WTC11 (cell line): ENCODE measurements around the gene MBLAC2. TPM values are rescaled to one million over a fixed set of nuclear protein-coding genes. Genes with fewer than 3 reads are reported as not detected.

Experiments
- ATF2 ChIP-seq: sonication (generic); formaldehyde crosslinking; IDR thresholded peaks from 2 replicates; pipeline ENCODE4 v1.8.1; 2022; ENCODE audit warnings: low read depth, missing genetic modification reagents, borderline replicate concordance
- E2F4 ChIP-seq: sonication (generic); formaldehyde crosslinking; IDR thresholded peaks from 2 replicates; pipeline ENCODE4 v1.8.1; 2022; ENCODE audit warnings: low read depth, mild to moderate bottlenecking, moderate library complexity, missing genetic modification reagents, borderline replicate concordance
- ELF4 ChIP-seq: sonication (generic); formaldehyde crosslinking; IDR thresholded peaks from 2 replicates; pipeline ENCODE4 v1.8.1; 2022; ENCODE audit warnings: low read depth, mild to moderate bottlenecking, moderate library complexity, missing genetic modification reagents
- FOXJ3 ChIP-seq: sonication (generic); formaldehyde crosslinking; IDR thresholded peaks from 2 replicates; pipeline ENCODE4 v1.9.0; 2021; ENCODE audit warnings: missing genetic modification reagents, mild to moderate bottlenecking, borderline replicate concordance
- FOXK1 ChIP-seq: sonication (generic); formaldehyde crosslinking; IDR thresholded peaks from 2 replicates; pipeline ENCODE4 v1.8.0; 2022; ENCODE audit warnings: mild to moderate bottlenecking, moderate library complexity, missing genetic modification reagents
- GRHL2 ChIP-seq: fragments of 250-450 bp; sonication (Bioruptor Pico); IDR thresholded peaks from 2 replicates; pipeline ENCODE4 v1.8.0; 2022; ENCODE audit warnings: mild to moderate bottlenecking, moderate library complexity; ENCODE audit not compliant: insufficient replicate concordance, severe bottlenecking
- GTF2I ChIP-seq: fragments of 250-450 bp; sonication (Bioruptor Pico); conservative IDR thresholded peaks from 2 replicates; pipeline ENCODE4 v1.4.0; 2021; ENCODE audit warnings: mild to moderate bottlenecking
- IRF2 ChIP-seq: sonication (generic); formaldehyde crosslinking; IDR thresholded peaks from 2 replicates; pipeline ENCODE4 v1.8.0; 2022; ENCODE audit warnings: low read depth, missing genetic modification reagents, borderline replicate concordance
- MAX ChIP-seq: sonication (generic); formaldehyde crosslinking; IDR thresholded peaks from 2 replicates; pipeline ENCODE4 v1.8.0; 2022; ENCODE audit warnings: mild to moderate bottlenecking, missing genetic modification reagents
- MYBL2 ChIP-seq: sonication (generic); formaldehyde crosslinking; IDR thresholded peaks from 2 replicates; pipeline ENCODE4 v1.8.1; 2023; ENCODE audit warnings: mild to moderate bottlenecking, moderate library complexity, missing genetic modification reagents
- OVOL2 ChIP-seq: fragments of 250-450 bp; sonication (Bioruptor Pico); IDR thresholded peaks from 2 replicates; pipeline ENCODE4 v1.9.0; 2021; ENCODE audit warnings: mild to moderate bottlenecking, borderline replicate concordance
- RORB ChIP-seq: fragments of 250-450 bp; sonication (Bioruptor Pico); IDR thresholded peaks from 2 replicates; pipeline ENCODE4 v1.9.0; 2021; ENCODE audit warnings: mild to moderate bottlenecking
- SMAD4 ChIP-seq: sonication (generic); formaldehyde crosslinking; IDR thresholded peaks from 2 replicates; pipeline ENCODE4 v1.8.0; 2022; ENCODE audit warnings: mild to moderate bottlenecking, missing genetic modification reagents
- SOX15 ChIP-seq: fragments of 250-450 bp; sonication (Bioruptor Pico); IDR thresholded peaks from 2 replicates; pipeline ENCODE4 v1.9.0; 2021; ENCODE audit warnings: mild to moderate bottlenecking
- SP1 ChIP-seq: sonication (generic); formaldehyde crosslinking; conservative IDR thresholded peaks from 2 replicates; pipeline ENCODE4 v1.8.1; 2022; ENCODE audit warnings: missing genetic modification reagents
- TCF7 ChIP-seq: sonication (generic); formaldehyde crosslinking; IDR thresholded peaks from 2 replicates; pipeline ENCODE4 v1.8.0; 2022; ENCODE audit warnings: mild to moderate bottlenecking, low read depth, missing genetic modification reagents, moderate library complexity
- TEAD4 ChIP-seq: sonication (generic); formaldehyde crosslinking; IDR thresholded peaks from 2 replicates; pipeline ENCODE4 v1.8.0; 2022; ENCODE audit warnings: mild to moderate bottlenecking, missing genetic modification reagents
- TP53 ChIP-seq: sonication (generic); formaldehyde crosslinking; IDR thresholded peaks from 2 replicates; pipeline ENCODE4 v1.8.1; 2023; ENCODE audit warnings: mild to moderate bottlenecking, missing genetic modification reagents
- USF2 ChIP-seq: sonication (generic); formaldehyde crosslinking; IDR thresholded peaks from 2 replicates; pipeline ENCODE4 v1.8.1; 2023; ENCODE audit warnings: mild to moderate bottlenecking, missing genetic modification reagents, moderate library complexity
- ZBTB43 ChIP-seq: sonication (generic); formaldehyde crosslinking; IDR thresholded peaks from 2 replicates; pipeline ENCODE4 v1.8.1; 2023; ENCODE audit warnings: mild to moderate bottlenecking, missing genetic modification reagents
- ZNF121 ChIP-seq: sonication (generic); formaldehyde crosslinking; IDR thresholded peaks from 2 replicates; pipeline ENCODE4 v1.8.0; 2023; ENCODE audit warnings: missing genetic modification reagents
- ZNF281 ChIP-seq: sonication (generic); formaldehyde crosslinking; IDR thresholded peaks from 2 replicates; pipeline ENCODE4 v1.8.0; 2023; ENCODE audit warnings: mild to moderate bottlenecking, missing genetic modification reagents
- ZNF317 ChIP-seq: sonication (generic); formaldehyde crosslinking; IDR thresholded peaks from 2 replicates; pipeline ENCODE4 v1.8.1; 2023; ENCODE audit warnings: low read depth, mild to moderate bottlenecking, moderate library complexity, missing genetic modification reagents, borderline replicate concordance
- ZNF425 ChIP-seq: fragments of 250-450 bp; sonication (Bioruptor Pico); conservative IDR thresholded peaks from 2 replicates; pipeline ENCODE4 v1.9.0; 2021; ENCODE audit warnings: mild to moderate bottlenecking
- total RNA-seq: library from RNA; stranded (reverse); gene quantifications from 3 replicates; pipeline ENCODE4 v1.2.3, GENCODE V29; 2021
- TF ChIP-seq, protein P1 (sequence below): sonication (generic); formaldehyde crosslinking; IDR thresholded peaks from 2 replicates; pipeline ENCODE4 v1.8.1; 2022; ENCODE audit warnings: mild to moderate bottlenecking, missing genetic modification reagents, moderate library complexity, borderline replicate concordance
- TF ChIP-seq, protein P2 (sequence below): sonication (generic); formaldehyde crosslinking; IDR thresholded peaks from 2 replicates; pipeline ENCODE4 v1.8.0; 2023; ENCODE audit warnings: missing genetic modification reagents

MBLAC2 gene
- total RNA-seq, 1 experiment from 2014 or later: 5.9 TPM

DNA sequence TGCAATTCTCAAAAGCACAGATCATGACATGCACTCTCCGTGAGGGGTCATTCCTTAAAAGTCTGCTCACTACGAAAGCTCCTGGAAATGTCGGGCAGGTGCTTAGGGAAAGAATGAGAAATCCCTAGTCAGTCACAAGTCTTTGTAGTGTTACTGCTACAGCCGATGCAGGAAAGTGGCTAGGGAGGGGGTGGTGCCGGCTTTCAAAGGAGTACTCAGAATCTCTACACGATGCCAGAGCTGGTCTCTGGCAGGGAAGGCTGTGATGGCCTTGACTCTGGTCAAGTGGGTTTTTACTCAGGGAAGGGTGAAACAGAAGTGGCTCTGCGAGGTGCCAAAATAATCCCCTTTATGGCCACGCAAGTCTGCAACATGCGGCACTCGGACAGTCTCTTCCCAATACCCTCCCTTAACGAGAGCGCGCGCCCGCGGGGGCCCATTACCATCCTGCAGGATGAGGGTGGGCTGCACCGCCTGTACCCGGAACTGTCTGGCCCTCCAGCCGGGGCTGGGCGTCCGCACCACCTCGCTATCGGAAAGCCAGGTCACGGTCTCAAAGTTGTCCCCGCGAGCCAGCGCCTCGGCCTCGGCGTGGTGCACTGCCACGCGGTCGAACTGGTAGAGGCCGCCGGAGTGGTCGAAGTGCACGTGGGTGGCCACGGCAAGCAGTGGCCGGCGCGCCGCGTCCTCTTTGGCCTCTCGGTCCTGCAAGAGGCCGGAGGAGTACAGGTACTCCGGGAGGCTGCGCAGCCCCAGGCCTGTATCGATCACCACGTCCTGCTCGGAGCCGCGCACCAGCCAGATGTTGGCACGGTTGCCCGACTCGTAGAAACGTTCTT lies 956 bp downstream of the MBLAC2 start (continued):
- TF ChIP-seq ZNF281 (CRISPR knock-in tag) (0 out of 2 replicates have a peak, but pooled peaks have one; percentile 29), MAX (no peak; the same call in 1 of the 2 replicates), ZBTB43 (CRISPR knock-in tag) (no peak; the same call in 1 of the 2 replicates), ZNF425 (CRISPR knock-in tag) (no peak), SMAD4 (CRISPR knock-in tag) (no peak; the same call in 1 of the 2 replicates), OVOL2 (no peak), IRF2 (CRISPR knock-in tag) (no peak), E2F4 (CRISPR knock-in tag) (0 out of 2 replicates have a peak, but pooled peaks have one; percentile 63), ATF2 (no peak; the same call in 1 of the 2 replicates), ZNF121 (CRISPR knock-in tag) (no peak), SOX15 (CRISPR knock-in tag) (no peak), FOXK1 (CRISPR knock-in tag) (no peak), USF2 (CRISPR knock-in tag) (peak; percentile 24; the same call in 1 of the 2 replicates), GTF2I (no peak), TEAD4 (CRISPR knock-in tag) (peak; percentile 72; the same call in 1 of the 2 replicates), GRHL2 (no peak), RORB (CRISPR knock-in tag) (no peak), TCF7 (CRISPR knock-in tag) (no peak), ELF4 (CRISPR knock-in tag) (no peak; the same call in 1 of the 2 replicates), MYBL2 (CRISPR knock-in tag) (peak; percentile 53; the same call in 1 of the 2 replicates), SP1 (CRISPR knock-in tag) (no peak; the same call in 1 of the 2 replicates), FOXJ3 (CRISPR knock-in tag) (no peak), TP53 (CRISPR knock-in tag) (no peak; the same call in 1 of the 2 replicates), ZNF317 (CRISPR knock-in tag) (no peak)
- TF ChIP-seq, protein P1, sequence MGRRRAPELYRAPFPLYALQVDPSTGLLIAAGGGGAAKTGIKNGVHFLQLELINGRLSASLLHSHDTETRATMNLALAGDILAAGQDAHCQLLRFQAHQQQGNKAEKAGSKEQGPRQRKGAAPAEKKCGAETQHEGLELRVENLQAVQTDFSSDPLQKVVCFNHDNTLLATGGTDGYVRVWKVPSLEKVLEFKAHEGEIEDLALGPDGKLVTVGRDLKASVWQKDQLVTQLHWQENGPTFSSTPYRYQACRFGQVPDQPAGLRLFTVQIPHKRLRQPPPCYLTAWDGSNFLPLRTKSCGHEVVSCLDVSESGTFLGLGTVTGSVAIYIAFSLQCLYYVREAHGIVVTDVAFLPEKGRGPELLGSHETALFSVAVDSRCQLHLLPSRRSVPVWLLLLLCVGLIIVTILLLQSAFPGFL (CRISPR knock-in tag): no peak
- TF ChIP-seq, protein P2, sequence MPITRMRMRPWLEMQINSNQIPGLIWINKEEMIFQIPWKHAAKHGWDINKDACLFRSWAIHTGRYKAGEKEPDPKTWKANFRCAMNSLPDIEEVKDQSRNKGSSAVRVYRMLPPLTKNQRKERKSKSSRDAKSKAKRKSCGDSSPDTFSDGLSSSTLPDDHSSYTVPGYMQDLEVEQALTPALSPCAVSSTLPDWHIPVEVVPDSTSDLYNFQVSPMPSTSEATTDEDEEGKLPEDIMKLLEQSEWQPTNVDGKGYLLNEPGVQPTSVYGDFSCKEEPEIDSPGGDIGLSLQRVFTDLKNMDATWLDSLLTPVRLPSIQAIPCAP: no peak
